Stimulated activated CD8-positive, alpha-beta memory T cell treated with anti-CD3 and anti-CD28 coated beads, Interleukin-15, amount 100 ng/mL, for 1 hour (primary cell): ENCODE measurements around the gene UBE3A.
"Not testable (repeated sequence)": the region's sequence is repeated elsewhere in the genome, so short reads cannot be mapped to it uniquely, and the experiment has no call there.

Source experiments
- DNase-seq: peaks from one replicate; pipeline ENCODE4 v3.0.0-alpha.2; 2020; ENCODE audit warnings: low read depth

Gene UBE3A

GRCh38 chr15:25437777-25438600 is 835 bp downstream of the UBE3A start:
- no peak for DNase-seq

- no peak for DNase-seq
Measured at GRCh38 chr15:25436707-25437106, 2.1 kb downstream of the UBE3A start.

DNA sequence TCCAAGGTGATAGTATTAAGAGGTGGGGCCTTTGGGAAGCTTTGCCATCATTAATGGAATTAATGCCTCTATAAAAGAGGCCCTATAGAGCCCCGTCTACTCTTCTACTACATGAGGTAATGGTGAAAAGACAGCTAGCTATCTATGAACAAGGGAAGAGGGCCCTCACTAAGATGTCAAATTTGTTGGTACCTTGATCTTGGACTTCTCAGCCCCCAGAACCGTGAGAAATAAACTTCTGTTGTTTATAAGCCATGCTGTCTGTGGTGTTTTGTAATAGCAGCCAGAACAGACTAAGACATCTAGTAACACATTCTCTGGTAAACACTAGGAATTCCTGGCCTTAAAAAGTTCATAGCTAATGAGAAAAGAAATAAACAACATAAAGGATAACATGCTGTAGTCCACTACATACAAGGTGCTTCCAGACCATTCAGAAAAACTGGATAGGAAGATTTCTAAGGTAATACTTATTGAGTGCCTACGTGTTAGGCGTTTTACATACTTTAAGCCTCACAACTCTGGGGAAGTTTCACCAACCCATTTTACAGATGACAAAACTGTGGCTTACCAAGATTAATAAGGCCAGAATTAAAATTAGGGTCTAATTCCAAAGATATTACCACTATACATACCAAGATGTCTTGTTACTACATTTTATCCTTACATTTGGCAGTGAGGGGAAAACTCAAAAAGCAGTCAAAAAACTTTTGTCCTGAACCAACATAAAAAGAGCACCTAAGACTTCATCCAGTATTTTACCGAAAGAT is 3.2 kb downstream of the UBE3A start:
- no peak for DNase-seq

- DNase-seq, result no peak
Measured at GRCh38 chr15:25433118-25433865, 5.5 kb downstream of the UBE3A start.

GRCh38 chr15:25431836-25432561 is 6.8 kb downstream of the UBE3A start:
- no peak for DNase-seq

- no peak for DNase-seq
Measured at GRCh38 chr15:25427861-25428260, 11.0 kb downstream of the UBE3A start.

DNA sequence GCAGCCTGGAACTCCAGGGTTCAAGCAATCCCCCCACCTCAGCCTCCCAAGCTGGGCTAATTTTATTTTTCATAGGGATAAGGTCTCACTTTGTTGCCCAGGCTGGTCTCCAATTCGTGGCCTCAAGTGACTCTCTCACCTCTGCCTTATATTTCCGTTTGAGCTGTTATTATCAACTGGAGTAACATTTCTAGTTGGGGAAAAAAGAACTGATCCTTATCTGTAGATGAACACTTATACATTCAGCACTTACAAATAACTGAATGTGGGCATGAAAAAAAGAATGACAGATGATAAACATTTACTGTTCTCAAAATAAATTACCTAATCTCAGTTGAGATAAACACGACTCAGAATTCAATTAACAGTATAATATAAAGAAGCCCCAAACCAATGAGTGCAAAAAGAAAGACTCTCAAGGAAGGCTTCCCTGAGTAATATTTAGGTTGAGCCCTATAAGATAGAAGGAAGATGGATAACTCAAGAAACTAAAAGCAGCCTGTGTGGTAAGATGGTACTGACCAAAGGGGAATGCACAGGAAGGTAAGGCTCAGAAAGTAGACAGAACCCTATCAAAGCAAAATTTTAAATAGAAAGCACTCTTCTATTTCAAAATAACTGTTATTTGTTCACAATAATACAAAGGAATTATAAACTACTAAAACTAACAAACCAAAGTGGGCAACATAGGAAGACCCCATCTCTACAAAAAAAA is 11.8 kb downstream of the UBE3A start:
- no peak for DNase-seq

DNA sequence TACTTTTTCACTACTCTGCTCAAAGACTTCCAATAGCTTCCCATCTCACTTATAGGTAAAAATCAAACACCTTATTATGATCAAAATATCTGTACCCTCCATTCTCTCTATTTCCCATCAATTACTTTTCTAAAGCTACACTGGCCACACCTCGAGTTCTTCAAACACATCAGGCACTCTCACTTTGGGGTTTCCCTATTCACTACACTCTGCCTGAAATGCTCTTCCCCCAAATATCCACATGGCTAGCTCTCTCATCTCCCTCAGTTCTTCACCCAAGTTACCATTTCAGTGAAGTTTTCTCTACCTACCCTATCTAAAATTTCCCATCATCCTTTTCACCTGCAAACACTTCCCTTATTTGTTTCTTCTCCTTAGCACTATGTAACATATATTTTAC is 14.8 kb downstream of the UBE3A start:
- no peak for DNase-seq

GRCh38 chr15:25422021-25422420 is 16.8 kb downstream of the UBE3A start:
- DNase-seq, result no peak

DNA sequence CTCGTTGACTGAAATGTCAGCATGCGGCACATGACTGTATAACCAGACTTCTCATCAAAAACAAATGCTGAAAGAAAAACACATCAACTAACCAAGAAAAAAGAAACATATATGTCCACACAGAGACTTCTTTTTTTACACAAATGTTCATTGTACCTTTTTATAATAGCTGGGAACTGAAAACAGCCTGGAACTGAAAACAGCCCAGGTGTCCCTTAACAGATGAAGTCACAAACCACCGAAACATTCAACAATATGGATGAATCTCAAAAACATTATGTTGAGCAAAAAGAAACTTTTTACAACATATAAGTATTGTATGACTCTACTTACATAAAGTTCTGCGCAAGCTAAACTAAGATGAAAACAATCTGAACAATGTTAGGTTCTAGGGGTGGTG is 20.6 kb downstream of the UBE3A start:
- no peak for DNase-seq

DNA sequence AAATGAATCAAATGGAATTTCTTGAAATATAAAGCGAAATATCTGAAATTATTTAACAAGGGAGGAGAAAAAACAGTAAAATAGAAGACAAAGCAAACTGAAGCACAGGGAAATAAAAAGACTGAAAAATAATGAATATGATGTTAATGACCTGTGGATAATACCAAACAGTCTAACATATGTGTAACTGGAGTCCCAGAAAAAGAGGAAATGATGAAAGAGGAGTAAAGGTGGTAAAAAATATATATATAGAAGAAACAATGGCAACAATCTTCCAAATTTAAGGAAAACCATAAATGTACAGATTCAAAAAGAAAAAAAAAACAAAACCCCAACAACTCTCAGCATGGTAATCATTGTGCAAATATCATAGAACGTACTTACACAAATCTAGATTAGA is 21.2 kb downstream of the UBE3A start:
- no peak for DNase-seq

DNA sequence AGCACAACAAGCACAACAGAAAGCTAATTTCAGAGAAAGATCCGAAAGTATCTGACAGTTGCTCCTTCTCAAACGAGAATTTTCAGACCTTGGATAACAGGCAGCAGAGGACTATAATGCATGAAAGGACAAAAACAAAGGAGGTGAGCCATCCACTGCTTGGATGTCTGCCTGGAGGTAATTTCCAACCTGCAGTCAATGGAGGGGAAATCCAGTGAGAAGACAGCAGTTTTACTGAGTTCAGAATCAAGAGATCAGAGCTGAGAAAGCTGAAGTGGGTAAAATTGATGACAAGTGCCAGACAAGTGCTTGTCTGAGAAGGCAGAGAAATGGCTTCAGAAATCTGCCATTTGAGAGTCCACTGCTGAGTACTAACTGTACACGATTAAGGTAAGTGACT is 22.1 kb downstream of the UBE3A start:
- no peak for DNase-seq

GRCh38 chr15:25415707-25416106 is 23.1 kb downstream of the UBE3A start:
- no peak for DNase-seq

- no peak for DNase-seq
Measured at GRCh38 chr15:25415217-25415616, 23.6 kb downstream of the UBE3A start.

GRCh38 chr15:25410649-25411048 is 28.2 kb downstream of the UBE3A start:
- DNase-seq, result no peak

DNA sequence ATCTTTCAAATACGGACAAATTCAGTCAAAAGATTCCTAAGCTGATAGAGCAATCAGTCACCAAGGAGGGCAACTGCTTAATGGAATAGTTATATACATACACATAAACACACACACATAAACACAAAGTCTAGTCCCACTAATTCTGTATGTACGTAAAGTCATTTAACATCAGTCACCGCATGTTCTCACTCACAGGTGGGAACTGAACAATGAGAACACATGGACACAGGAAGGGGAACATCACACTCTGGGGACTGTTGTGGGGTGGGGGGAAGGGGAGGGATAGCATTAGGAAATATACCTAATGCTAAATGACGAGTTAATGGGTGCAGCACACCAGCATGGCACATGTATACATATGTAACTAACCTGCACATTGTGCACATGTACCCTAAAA is 29.1 kb downstream of the UBE3A start:
- DNase-seq, result not testable (repeated sequence)

- DNase-seq, result no peak
Measured at GRCh38 chr15:25408929-25409328, 29.9 kb downstream of the UBE3A start.

DNA sequence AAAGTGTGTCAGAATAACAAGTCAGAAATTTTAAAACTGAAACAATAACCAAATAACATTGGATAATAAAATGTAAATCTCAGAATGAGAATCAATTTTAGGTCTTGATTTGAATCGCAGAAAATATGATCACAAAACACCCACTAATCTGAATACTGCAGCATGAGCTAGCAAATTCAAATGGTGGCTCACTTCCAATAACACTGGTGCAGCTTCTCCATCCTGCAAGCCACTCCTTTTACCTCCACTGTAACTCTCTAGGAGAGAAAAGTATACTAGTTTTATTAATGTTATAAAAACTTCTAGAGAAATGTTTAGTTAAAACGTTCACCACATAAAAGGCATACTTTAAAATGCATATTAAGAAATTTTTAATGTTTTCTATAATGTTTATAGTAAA is 30.4 kb downstream of the UBE3A start:
- no peak for DNase-seq

DNA sequence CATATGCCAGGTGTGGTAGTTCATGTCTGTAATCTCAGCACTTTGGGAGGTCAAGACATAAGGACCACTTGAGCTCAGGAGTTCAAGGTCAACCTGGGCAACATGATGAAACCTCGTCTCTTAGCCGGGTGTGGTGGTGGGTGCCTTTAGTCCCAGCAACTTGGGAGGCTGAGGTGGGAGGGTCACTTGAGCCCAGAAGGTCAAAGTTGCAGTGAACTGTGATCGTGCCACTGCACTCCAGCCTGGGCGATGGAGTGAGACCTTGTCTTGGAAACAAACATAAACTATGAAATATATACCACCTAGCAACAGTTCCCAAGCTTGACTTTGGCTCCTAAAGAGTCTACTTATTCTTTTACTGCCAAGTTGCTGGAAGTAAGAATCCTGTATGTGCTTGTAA is 30.9 kb downstream of the UBE3A start:
- DNase-seq, result no peak

DNA sequence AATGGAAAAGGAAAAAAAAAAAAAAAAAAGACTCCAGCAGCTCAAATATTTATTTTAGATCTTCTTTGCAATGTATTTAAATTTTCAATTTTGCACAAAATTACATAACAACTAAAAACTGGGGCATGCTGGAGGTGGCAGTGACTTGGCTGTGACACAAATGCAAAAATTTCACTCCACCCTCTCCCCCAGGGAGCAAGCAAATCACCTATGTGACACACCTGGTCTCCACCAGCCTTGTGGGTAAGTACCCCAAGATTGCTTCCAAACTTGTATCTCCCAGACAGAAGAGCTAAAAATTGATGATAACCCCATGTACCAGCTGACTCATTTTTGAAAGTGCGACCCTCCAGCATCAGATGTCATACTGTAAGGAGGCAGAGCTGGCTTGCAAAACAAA is 32.0 kb downstream of the UBE3A start:
- DNase-seq, result no peak

DNA sequence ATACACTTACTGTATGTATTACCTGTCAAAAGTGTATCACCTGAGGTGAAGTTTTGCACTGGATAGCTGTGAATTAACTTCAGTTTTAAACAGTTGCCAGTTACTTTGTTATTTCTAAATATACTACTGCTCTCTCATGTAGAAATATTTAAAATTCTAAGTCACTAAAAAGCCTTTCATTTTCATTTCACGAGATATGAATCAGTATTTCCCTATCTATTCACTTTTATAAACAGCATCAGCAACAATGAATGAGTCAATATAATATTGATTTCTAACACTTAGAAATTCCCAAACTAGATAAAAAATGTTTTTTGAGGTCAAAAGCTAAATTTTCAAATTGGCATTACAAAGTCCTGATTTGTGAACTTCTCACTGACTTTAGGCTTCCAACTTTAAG is 32.6 kb downstream of the UBE3A start:
- DNase-seq, result no peak
